GM18951 (cell line): Measurements from ENCODE around the gene INPP5F.
A peak's percentile ranks its signal among the peaks of the same experiment; 100 is the strongest.

ENCODE experiments used
- POLR2A ChIP-seq: IDR thresholded peaks from 4 replicates; pipeline ENCODE4 v1.6.1; 2011; ENCODE audit warnings: mild to moderate bottlenecking; ENCODE audit not compliant: insufficient read length, insufficient read depth; ENCODE audit errors: extremely low read depth
- in situ Hi-C: fragments of 300-500 bp; cut with MboI; formaldehyde crosslinking; loops from one replicate; pipeline ENCODE4 v1.12.0; 2022; ENCODE audit warnings: low sequenced_read_pairs, mixed read lengths, inconsistent platforms; ENCODE audit not compliant: unreplicated experiment

The INPP5F gene

DNA sequence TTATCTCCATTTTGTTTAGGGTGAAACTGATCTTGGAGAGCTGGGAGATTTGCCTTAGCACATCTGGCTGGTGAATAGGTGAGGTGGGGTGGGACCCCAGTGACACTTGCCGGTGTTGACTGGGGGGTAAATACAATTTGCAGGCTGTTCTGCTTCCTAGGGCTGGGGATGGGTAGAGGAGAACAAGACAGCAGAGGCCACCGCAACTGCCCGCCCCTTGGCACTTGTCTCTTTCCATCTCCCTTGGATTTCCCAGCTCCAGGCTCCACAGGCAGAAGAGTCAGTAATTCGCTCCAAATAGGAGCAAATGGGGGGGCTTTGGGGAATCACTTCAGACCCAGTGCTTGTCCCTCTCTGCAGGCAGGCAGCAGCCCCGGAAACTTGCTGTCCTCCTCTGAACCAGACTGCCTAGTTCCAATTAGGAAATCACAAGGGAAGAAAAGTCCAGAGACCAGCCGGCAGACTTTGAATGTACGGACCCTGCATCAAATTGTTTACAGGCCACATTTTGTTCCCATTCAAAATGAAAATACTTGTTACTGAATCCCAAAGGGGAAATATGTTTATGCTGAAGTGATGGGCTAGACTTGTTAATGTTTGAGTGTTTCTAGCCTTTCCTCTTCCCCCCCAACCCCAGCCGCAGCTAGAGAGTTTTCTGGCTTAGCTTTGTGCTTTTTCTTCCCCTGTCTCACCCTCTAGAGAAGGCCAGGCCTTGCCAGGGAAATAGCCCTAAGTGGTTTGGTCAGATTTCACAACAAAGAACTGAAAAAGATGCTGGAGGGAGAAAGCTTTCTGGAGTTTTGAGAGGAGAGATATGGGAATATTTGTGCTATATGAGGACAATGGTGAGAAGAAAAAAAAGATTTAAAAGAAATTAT is 10.0 kb upstream of the INPP5F start:
- TF ChIP-seq POLR2A: no peak
- in situ Hi-C loops: no loop called here

DNA sequence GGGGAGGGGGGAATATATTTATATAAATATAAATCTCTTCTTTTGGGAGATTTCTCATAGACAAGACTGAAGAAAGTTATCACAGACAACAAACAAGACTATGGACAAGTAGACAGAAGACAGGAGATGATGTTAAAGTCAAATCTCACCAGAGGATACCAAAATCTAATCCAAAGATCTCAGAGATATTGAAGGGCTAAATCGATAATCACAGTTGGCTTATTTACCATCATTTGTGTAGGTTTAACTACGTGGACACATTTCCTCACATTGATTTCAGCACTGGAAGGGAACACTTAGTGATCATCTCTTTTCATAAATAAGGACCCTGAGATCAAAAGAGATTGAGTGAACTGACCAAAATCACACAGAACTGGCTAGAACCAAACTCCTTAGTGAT is 2.7 kb upstream of the INPP5F start:
- in situ Hi-C loops: no loop called here
- no peak for TF ChIP-seq POLR2A

DNA sequence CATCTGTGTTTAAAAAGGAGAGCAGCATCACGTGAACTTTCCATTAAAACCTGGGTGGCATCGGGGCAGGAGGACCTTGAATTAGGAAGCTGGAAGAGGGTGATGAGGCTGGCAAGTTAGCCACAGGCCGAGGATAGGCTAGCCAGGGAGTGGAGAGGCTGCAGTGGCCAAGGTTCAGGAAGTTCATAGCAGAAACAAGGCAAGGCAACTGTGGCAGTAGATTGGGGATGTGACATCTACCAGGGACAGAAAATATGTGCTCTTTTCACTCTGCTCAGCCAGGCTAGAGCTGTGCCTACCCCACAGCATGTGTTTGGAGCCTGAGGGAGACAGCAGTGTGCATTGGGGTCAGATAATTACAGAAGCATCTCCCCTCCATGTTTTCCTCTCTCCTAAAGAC is 2.2 kb upstream of the INPP5F start:
- no peak for TF ChIP-seq POLR2A

DNA sequence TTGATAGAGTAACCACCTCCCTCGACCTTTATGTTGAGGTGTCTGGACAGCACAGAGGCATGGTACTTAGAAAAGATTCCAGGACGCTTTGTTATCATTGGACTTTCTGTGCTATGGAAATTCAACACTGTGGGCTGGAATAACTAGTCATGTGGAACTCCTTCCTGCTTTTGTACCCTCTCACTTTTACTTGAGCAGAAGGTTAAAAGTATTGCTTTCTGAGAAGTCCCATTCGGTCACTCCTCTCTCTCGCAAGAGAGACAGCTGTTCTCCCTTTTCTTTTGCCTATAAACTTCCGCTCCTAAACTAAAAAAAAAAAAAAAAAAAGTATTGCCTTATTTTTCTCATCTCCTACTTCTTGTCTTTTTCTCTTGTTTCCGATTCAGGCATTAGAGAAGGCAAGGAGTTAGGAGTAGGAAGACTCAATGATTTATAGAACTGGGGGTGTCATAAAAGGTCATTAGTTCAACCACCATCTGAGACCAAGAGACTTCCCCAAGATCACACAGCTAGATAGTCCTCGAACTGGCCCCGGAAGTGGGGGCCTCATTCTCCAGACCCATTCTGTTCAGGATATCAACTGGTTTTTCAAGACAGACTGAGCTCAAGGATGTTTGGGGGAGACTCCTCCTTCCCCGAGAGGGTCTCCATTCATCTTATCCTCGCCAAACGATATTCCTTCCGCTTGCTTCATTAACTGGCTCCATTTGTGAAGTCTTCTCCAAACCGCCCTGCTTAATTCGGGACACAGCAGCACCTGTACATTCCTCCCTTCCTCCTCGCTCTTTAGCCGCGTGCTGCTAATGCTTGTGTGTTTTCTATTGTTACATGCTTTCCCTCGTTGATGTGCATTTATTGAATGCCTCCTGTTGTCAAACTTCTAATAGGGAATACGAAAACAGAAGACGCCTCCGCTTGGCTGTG is 995 bp upstream of the INPP5F start:
- no peak for TF ChIP-seq POLR2A
- in situ Hi-C loops: no loop called here

More for the DNA sequence above, 2.2 kb upstream of the INPP5F start:
- in situ Hi-C loops: no loop called here

DNA sequence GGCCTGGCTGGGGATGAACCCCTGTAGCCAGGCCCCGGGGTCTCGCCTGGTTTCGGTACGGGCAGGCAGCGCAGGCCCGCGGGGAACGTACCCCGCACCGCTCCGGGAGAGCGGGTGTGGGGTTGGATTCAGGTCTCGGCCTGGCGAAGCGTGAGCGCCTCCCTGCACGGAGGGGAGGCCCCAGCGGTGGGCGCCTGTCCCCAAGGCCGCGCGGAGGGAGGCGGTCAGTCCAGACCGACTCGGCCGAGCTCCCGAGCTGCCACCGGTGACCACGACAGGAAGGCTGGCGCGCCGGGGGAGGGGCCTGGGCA is 378 bp upstream of the INPP5F start:
- TF ChIP-seq POLR2A: peak; percentile 58
- in situ Hi-C loops: no loop called here

DNA sequence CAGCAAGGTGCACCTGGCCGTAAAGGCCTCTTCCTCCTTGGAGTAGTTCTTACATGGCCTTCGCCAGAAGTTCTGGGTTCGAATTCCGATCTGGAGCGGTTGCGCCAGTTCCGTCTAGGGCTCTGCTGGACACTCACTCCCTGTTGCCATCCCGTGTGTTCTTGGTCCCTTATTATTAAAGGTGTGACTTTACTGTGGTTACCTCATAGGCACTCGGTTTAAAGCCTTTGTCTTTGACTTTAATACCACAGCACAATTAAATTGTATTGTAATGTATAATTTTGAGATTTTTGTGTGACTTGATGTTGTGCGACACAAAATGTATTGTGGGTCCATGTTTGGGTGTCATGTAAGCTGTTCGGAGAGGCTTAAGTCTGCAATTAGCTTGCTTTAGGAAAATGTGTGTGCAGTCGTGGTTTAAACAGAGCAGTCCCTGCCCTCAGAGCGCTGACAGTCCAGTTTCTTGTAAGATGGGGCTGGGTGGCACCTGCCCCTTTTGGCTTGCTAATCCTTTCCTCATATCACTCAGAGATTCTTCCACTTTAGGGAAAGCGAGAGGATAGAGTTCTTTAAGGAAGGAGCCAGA is 919 bp downstream of the INPP5F start:
- in situ Hi-C loops: no loop called here
- TF ChIP-seq POLR2A: no peak

DNA sequence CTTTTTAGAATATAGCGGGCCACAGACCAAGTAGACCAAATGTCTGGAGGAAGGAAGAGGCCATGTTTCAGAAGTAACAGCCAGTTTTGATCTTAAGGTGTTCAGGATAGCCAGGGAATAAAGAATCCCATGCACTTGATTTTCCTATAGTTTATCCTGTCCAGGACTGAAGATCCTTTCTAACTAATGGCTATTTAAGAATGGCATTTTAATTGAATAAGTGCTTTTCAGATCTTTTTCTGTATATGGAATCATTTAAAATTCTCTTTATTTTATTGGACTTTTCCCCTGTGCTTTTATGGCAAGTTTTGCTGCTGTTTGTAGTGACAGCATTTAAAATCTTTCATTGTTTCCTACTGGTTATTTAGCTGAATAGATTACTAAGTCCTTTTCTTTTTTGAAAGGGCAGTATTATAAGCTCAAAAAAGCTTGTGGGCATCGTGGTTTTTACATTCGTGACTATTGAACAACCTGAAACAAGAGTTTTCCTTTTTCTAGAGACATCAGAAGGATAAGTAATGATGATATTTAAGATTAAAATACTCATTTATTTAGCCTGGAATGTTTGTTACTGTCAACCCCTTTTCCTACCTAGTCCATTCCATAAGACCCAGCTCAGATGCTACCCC is 2.4 kb downstream of the INPP5F start:
- no peak for TF ChIP-seq POLR2A
- in situ Hi-C loops: no loop called here

DNA sequence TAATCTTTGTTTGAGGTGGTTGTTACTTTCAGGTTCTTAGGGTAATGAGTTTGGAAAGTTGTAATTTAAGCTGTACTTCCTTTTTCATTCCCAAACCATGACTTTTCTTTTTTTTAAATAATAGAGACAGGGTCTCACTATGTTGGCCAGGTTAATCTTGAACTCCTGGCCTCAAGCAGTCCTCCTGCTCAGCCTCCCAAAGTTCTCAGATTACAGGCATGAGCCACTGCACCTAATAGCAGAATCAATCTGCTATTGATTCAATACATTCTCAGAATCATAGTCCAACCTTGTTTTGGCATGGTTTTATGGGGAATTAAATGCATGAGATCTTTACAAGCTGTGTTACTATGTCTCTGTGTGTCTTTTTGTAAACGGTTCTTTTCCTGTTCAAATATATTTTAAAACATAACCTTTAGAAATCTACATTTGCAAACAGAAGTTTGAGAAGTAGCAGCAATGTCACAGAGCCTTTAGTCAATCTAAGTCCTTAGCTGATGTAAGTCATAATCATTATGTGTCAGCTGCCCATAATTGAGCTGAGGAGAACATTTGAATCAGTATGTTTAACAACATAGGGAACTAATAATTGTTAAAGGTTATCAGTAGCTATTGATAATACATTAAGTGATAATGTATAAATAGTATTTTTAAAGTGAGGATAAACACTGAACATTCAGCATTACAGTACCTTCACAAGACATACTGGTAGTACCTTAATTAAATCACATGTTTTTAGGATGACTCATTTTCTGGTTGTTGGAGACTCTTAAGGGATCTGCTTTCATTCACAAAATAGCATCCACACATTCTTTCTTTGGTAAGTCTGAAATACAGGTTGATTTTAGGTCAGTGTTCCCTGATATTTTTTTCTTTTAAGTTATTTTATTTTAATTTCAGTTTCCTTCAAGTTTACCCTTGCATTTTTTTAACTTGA is 8.8 kb downstream of the INPP5F start:
- no peak for TF ChIP-seq POLR2A
- in situ Hi-C loops: no loop called here

DNA sequence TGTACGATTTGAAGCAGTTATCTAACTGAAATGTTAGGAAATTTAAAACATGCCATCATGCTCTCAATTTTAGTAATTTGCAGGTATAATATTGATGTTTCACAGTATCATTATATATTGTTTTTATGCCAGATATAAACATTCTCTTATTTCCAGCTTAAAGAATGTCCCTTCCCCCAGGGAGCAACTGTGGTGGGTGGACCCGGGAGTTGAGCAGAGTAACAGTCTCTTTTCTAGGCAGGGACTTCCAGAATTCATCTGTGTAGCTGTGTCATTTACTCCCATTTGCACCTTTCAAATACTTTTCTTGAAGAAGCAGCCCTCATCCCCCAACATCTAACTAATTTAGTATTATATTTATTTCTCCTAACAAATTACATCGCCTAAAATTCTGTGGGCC is 9.6 kb downstream of the INPP5F start:
- TF ChIP-seq POLR2A: no peak
- in situ Hi-C loops: no loop called here

DNA sequence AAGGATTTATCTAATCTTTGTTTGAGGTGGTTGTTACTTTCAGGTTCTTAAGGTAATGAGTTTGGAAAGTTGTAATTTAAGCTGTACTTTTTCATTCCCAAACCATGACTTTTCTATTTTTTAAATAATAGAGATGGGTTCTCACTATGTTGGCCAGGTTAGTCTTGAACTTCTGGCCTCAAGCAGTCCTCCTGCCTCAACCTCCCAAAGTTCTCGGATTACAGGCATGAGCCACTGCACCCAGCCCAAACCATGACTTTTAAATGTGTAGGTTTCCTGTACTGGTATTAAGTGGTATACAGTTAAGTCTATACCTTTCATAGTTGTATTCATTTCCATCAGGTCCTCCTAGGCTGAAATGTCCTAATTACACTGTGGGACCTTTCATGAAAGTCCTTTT is 10.4 kb downstream of the INPP5F start:
- TF ChIP-seq POLR2A: no peak
- in situ Hi-C loops: no loop called here

DNA sequence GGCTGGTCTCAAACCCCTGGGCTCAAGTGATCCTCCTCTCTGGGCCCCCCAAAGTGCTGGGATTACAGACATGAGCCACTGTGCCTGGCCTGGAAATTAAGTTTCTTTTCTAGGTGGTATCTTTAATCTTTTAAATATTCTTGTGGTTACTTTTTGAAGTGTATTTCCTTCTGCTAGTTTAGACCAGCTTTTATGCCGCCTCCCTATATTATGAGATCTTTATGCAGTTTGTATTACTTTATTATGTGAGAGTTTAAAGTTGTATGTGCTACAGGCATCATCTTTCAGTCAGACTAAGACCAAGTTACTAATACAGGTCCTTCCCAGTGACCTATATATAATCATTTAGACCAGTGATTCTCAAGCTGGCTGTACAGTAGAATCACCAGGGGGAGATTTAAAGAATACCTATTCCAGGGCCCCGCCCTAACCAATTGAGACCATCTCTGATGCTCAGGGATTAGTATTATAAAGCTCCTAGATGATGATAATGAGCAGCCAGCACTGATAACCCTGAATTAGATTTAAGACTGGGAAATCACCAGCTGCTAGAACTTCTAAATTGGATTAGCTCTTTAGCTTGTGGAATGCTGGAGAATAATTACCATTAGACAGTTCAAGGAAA is 11.3 kb downstream of the INPP5F start:
- TF ChIP-seq POLR2A: no peak
- in situ Hi-C loops: no loop called here

DNA sequence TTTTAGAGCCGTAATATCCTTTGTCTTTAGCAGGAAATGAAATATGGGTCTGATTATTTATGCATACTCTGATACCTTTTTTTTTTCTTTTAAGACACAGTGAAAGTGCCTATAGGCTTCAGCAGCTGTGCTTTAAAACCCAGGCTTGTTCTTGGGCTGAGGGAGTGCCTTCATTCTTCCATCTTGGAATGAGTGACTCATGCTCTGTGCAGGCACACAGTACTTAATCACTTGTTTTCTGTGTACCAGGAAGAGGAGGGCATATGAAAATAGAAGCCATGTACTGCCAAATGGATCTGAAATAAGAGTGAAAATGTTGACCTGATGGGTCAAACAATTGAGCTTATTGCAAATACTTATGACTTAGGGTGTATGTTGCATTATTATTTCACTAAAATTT is 12.0 kb downstream of the INPP5F start:
- no peak for TF ChIP-seq POLR2A
- in situ Hi-C loops: no loop called here
